CD1c-positive myeloid dendritic cell (primary cell): ENCODE data around the gene TMEM225B.
"Not testable (repeated sequence)": the region's sequence is repeated elsewhere in the genome, so short reads cannot be mapped to it uniquely, and the experiment has no call there.

ENCODE experiments used
- DNase-seq: peaks from one replicate; pipeline ENCODE4 v3.0.0-alpha.2; 2016; ENCODE audit errors: extremely low spot score

TMEM225B gene

DNA sequence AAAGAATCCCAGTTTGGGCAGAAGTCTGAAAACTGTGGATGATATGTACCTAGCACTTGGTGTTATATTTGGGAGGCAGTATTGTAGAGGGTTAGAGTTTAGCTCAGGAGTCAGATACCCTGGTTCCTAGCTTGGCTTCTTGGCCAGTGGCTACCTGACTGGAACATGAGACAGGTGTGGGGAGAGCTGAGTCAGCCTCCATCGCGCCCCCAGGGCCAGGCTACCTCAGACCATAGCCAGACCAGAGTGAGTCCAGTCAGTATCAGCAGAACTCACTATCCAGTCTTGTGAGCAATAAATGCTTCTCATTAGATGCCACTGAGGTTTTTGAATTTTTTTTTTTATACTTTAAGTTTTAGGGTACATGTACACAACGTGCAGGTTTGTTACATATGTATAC lies 55.7 kb downstream of the TMEM225B start:
- DNase-seq: no peak

DNA sequence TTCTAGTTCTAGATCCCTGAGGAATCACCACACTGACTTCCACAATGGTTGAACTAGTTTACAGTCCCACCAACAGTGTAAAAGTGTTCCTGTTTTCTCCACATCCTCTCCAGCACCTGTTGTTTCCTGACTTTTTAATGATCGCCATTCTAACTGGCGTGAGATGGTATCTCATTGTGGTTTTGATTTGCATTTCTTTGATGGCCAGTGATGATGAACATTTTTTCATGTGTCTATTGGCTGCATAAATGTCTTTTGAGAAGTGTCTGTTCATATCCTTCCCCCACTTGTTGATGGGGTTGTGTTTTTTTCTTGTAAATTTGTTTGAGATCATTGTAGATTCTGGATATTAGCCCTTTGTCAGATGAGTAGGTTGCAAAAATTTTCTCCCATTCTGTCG lies 56.6 kb downstream of the TMEM225B start:
- not testable (repeated sequence) for DNase-seq

DNA sequence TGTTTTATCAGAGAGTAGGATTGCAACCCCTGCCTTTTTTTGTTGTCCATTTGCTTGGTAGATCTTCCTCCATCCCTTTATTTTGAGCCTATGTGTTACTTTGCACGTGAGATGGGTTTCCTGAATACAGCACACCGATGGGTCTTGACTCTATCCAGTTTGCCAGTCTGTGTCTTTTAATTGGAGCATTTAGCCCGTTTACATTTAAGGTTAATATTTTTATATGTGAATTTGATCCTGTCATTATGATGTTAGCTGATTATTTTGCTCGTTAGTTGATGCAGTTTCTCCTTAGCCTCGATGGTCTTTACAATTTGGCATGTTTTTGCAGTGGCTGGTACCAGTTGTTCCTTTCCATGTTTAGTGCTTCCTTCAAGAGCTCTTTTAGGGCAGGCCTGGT lies 59.8 kb downstream of the TMEM225B start:
- not testable (repeated sequence) for DNase-seq
